ENCODE data around the gene PRPF38A. TPM values are rescaled to one million over a fixed set of nuclear protein-coding genes. Genes with fewer than 3 reads are reported as not detected.

The PRPF38A gene
- total RNA-seq, 2 donors from 2014 or later: 29.6 to 31.6 TPM

GRCh38 chr1:52385376-52385775, 19.0 kb upstream of the PRPF38A start:
- intact Hi-C loops (cut with DNase I): loop anchor here in 1 of 2 donors (5.0 kb wide), 1 partner anchor 747 kb away; no protein-coding TSS in a partner anchor

DNA sequence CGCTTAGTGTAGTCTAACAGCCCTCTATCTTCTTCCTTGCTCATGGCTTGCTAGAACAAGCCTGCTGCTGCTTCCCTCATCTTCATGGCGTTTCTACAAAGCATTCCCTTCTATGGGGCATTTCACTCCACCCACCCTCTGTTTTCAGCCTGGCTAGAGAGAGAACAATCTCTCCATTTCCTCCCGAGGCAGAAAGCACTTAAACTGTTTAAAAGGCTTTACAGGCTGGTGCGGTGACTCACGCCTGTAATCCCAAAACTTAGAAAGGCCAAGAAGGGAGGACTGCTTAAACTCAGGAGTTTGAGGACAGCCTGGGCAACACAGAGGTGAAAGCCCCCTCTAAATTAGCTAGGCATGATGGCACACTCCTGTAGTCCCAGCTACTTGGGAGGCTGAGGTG, 17.9 kb upstream of the PRPF38A start:
- DNase-seq (ENCODE audit: low spot score): no peak
- intact Hi-C loops (cut with DNase I): loop anchor here in 1 of 2 donors (5.0 kb wide), 1 partner anchor 746 kb away; no protein-coding TSS in a partner anchor

More at GRCh38 chr1:52385376-52385775, 19.0 kb upstream of the PRPF38A start:
- DNase-seq (ENCODE audit: low spot score): no peak

DNA sequence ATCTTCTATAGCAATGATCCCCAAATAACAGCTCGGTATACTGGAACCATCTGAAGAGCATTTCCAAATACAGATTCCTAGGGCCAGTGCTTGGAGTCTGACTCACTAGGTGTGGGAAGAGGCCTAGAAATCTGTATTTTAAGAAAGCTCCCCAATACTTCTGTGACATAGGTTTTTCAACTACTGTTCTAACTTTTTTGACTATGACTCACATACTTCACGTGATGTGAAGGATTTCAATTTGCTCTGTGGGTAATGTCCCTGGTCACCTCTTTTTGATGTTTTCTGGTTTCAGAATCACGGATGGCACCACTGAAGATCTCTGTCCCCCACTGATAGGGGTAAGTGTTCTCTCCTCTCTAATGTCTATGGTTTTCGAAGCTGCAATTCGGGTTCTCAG, 11.2 kb upstream of the PRPF38A start:
- intact Hi-C loops (cut with DNase I): no loop called here
- no peak for DNase-seq (ENCODE audit: low spot score)

DNA sequence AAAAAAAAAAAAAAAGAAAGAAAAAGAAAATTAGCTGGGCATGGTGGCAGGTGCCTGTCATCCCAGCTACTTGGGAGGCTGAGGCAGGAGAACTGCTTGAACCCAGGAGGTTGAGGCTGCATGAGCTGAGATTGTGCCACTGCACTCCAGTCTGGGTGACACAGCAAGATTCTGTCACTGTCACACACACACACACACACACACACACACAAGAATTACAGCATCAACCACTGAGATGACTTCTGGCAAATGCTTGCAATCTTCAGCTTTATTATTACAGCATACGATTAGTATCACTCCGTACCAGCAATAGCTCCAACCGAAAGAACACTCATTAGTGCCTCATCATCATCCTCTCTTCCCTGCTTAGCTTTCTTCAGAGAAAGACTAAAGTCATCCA, 4.8 kb upstream of the PRPF38A start:
- DNase-seq (ENCODE audit: low spot score): no peak
- intact Hi-C loops (cut with DNase I): loop anchor here in 1 of 2 donors (5.0 kb wide), 1 partner anchor 272 kb away; no protein-coding TSS in a partner anchor

DNA sequence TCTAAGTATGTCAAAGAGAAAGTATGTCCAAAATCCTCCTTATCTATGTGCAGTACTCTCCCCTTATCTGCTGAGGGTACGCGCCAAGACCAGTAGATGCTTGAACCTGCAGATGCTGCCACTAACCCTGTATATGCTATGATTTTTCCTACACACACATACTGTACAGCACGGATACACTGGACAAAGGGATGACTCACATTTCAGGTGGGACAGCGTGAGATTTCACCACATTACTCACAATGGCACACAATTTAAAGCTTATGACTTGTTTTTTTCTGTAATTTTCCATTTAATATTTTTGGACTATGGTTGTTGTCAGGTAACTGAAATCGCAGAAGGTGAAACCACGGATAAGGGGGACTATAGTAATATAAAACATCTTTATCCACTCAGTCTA, 4.3 kb upstream of the PRPF38A start:
- intact Hi-C loops (cut with DNase I): loop anchor here in 1 of 2 donors (5.0 kb wide), 1 partner anchor 273 kb away; no protein-coding TSS in a partner anchor
- no peak for DNase-seq (ENCODE audit: low spot score)

- no peak for DNase-seq (ENCODE audit: low spot score)
- intact Hi-C loops (cut with DNase I): loop anchor here in 1 of 2 donors (5.0 kb wide), 1 partner anchor 276 kb away; no protein-coding TSS in a partner anchor
Observed at GRCh38 chr1:52402860-52403240, 1.6 kb upstream of the PRPF38A start.

DNA sequence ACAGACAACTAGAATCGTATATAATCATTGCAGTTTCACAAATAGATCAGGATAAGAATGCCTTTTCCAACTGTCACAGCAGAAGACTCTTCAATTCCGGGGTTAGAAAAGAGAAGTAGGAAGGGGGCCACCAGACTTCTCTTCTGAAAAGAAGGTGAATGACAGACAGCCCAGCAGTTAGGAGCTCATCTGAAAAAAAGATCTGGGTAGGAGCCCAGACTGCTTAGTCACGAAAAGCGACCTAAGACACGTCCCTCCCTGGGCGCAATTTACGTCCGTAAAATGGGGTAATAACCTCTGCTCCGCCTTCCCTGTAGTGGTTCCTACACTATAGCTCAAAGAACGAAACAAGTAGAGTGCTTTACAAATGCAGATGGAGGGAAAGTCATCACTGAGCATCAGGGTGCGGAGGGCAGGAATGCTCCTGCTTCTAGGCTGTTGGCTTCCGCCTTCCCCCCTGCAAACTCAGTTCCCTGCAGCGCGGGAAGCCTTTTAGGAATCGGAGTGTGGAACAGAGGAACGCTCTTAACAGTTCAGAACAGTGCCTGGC, 761 bp upstream of the PRPF38A start:
- no peak for DNase-seq (ENCODE audit: low spot score)
- intact Hi-C loops (cut with DNase I): loop anchor here in 1 of 2 donors (5.0 kb wide), 1 partner anchor 276 kb away; no protein-coding TSS in a partner anchor

DNA sequence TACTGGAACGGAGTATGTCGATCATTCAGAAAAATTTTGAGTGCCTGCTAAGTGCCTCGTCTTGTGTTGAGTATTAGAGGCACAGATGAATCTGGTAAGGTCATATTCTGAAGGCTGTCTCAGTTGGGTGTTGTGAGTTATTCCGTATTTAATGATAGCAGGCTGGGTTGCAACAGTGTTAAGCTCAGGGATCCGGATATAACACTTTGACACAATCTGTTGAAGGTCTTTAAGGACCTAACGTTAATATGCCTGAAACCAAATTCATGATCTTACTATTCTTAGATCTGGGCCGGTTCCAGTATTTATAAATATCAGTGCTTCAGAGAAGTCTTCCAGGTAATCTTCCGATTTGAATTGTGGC, 555 bp downstream of the PRPF38A start:
- intact Hi-C loops (cut with DNase I): loop anchor here in 1 of 2 donors (5.0 kb wide), 1 partner anchor 278 kb away; no protein-coding TSS in a partner anchor
- no peak for DNase-seq (ENCODE audit: low spot score)

DNA sequence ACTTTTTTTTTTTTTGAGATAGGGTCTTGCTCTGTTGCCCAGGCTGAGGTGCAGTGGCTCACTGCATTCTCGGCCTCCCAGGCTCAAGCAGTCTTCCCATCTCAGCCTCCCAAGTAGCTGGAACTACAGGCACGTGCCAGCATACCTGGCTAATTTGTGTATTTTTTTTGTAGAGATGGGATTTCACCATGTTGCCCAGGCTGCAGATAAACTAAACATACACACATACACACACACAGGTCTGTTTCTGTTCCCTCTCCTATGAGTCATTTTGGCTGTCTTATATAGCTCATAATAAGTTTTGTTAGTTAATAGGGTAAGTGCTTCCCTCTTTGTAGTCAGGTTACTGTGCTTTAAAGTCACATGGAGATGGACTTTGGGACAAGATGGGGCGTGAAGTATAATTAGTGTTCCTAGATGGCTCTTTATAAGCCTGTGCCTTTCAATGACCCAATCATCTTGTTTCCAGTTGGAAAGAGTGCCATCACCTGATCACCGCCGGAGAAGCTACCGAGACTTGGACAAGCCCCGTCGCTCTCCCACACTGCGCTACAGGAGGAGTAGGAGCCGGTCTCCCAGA, 9.1 kb downstream of the PRPF38A start:
- no peak for DNase-seq (ENCODE audit: low spot score)
- intact Hi-C loops (cut with DNase I): loop anchor here in 1 of 2 donors (5.0 to 10.0 kb wide), 2 partner anchors 59 to 1841 kb away; no protein-coding TSS in a partner anchor

DNA sequence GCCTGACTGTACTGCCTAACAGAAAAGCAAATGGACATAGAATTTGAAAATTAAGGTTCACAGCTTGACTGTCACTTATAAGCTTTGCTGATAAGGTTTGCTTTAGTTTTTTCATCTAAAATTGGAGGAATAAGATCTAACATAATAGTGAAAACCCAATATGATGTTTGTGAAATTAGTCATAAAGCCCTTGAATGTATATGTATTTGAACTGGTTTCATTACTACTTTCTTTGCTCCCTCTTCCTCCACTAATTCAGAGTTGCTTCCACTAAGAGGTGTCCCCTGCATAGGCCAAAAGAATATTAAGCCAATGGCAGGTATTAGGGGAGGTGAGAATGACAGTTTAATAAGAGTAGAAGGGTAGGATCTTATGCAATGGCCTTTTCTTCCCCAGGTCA, 10.5 kb downstream of the PRPF38A start:
- intact Hi-C loops (cut with DNase I): loop anchor here in 1 of 2 donors (5.0 to 10.0 kb wide), 2 partner anchors 57 to 1840 kb away; no protein-coding TSS in a partner anchor
- DNase-seq (ENCODE audit: low spot score): no peak

DNA sequence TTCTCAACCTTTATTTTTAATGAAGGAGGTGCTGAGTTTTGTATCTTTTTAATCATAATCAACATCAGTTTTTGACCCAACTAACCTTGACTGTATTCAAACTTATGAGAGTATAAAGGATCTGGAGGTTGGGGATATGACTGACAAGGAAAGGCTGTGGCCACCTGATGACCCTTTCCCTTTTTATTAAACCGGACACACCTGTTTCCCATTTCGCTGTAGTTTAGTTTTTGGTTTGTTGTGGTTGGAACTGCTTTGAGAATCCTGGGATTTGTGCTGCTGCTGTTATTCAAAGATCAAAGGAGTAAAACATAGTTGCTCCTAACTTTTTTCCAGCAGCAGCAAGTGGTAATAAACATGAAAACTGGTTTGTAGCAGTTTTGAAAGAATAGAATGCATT, 12.4 kb downstream of the PRPF38A start:
- intact Hi-C loops (cut with DNase I): loop anchor here in 1 of 2 donors (10.0 kb wide), 1 partner anchor 1838 kb away; no protein-coding TSS in a partner anchor
- no peak for DNase-seq (ENCODE audit: low spot score)

- intact Hi-C loops (cut with DNase I): no loop called here
- DNase-seq (ENCODE audit: low spot score): no peak
Observed at GRCh38 chr1:52420713-52421112, 16.3 kb downstream of the PRPF38A start.

GRCh38 chr1:52423055-52423454, 18.7 kb downstream of the PRPF38A start:
- intact Hi-C loops (cut with DNase I): no loop called here
- no peak for DNase-seq (ENCODE audit: low spot score)

DNA sequence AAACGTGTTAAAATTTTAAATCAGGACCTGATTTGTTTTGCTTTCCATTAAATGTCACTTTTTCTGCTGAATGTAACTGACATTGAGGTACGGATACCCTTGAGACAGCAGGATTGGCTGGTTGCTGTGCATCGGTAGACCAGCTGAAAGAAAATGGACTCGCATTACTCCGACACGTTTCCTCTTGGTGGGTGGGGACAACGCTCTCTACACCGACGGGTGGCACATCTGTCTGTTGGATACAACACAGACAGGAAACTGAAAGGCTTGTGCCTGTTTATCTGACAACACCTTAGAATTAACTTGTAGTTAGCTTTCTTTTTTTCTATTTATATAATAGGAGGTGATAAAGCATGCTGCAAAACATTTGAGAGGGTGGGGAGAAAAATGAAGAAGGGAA, 19.4 kb downstream of the PRPF38A start:
- DNase-seq (ENCODE audit: low spot score): no peak
- intact Hi-C loops (cut with DNase I): no loop called here

- intact Hi-C loops (cut with DNase I): no loop called here
Observed at GRCh38 chr1:52424231-52424636, 19.8 kb downstream of the PRPF38A start.

DNA sequence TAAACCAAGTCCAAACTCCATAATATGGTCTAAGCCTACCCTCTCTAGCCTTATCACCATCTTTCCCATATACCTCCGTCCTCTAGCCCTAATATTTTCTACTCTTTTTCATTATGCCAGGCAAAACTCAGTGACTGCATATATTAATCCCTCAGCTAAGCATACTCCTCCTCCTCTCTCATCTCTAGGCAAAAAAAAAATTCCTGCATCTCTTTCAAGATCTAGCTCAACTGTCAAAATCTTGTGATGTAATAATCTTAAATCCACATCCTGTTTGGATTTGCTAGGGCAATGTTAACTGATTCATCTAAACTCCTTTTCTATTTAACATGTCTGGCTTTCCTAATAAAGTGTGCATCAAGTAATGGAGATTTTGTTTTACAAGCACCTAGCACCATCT, 20.4 kb downstream of the PRPF38A start:
- no peak for DNase-seq (ENCODE audit: low spot score)
- intact Hi-C loops (cut with DNase I): no loop called here

More at GRCh38 chr1:52424231-52424636, 19.8 kb downstream of the PRPF38A start:
- no peak for DNase-seq (ENCODE audit: low spot score)

DNA sequence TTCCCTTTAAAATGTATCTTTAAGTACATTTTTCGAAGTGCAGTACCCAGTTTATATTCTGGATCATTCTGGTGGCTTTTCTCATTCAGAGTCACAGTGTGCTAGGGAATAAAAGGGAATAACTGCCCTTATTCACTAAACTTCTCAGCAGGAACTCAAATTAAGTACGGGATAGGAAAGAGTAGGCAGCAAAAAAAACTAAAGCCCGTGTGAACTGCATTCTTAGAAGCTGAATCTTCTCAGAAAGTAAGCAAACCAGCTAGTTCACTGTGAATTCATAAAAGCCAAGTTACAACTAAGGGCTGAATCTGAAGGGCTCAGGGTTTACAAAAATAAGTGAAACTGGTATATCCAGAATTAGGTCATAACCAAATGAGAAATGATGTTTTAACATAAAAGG, 22.0 kb downstream of the PRPF38A start:
- DNase-seq (ENCODE audit: low spot score): no peak
- intact Hi-C loops (cut with DNase I): no loop called here

GRCh38 chr1:52427152-52427551, 22.8 kb downstream of the PRPF38A start:
- DNase-seq (ENCODE audit: low spot score): no peak
- intact Hi-C loops (cut with DNase I): no loop called here

DNA sequence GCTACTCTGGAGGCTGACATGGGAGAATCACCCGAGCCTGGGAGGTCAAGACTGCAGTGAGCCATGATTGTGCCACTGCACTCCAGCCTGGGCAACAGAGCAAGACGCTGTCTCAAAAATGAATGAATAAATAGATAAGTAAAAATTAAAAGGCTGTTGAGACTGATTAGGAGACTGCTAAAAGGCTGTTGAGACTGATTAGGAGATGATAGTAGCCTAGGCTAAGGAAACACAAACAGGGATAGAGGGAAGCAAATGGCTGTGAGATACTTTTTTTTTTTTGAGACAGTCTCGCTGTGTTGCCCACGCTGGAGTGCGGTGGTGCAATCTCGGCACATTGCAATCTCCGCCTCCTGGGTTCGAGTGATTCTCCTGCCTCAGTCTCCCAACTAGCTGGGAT, 28.4 kb downstream of the PRPF38A start:
- intact Hi-C loops (cut with DNase I): no loop called here
- DNase-seq (ENCODE audit: low spot score): no peak

- intact Hi-C loops (cut with DNase I): no loop called here
- DNase-seq (ENCODE audit: low spot score): no peak
Observed at GRCh38 chr1:52435211-52435610, 30.8 kb downstream of the PRPF38A start.

DNA sequence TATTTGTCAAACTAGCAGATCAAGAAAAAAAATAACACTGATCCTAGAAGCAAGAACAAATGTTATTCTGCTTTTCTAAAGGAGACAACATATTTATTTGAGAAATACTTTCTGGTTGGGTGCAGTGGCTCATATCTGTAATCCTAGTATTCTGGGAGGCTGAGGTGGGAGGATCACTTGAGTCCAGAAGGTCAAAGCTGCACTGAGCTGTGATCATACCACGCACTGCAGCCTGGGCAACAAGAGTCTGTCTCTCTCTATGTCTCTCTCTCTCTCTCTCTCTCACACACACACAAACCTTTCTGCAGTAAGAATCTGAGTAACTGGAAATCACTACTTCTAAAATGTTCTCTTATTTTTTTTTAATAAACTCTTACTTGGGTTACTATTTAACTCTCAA, 31.2 kb downstream of the PRPF38A start:
- intact Hi-C loops (cut with DNase I): no loop called here
- DNase-seq (ENCODE audit: low spot score): no peak

Measured in posterior vena cava (tissue), 2 donors.